ELR (cell line): ENCODE results near the gene LAT.

Experiments used
- DNase-seq: peaks from one replicate; pipeline ENCODE4 v3.0.0-alpha.2; 2015; ENCODE audit warnings: low read depth

Gene LAT

GRCh38 chr16:29007730-29008593, 23.1 kb downstream of the LAT start:
- DNase-seq = peak; percentile 84

- no peak for DNase-seq
Measured at GRCh38 chr16:29009050-29009837, 24.4 kb downstream of the LAT start.

GRCh38 chr16:29009838-29010166, 24.9 kb downstream of the LAT start:
- DNase-seq = no peak

GRCh38 chr16:29011112-29011511, 26.3 kb downstream of the LAT start:
- no peak for DNase-seq

- no peak for DNase-seq
Measured at GRCh38 chr16:29011851-29012250, 27.0 kb downstream of the LAT start.

GRCh38 chr16:29012913-29013553, 28.2 kb downstream of the LAT start:
- DNase-seq = no peak

GRCh38 chr16:29014561-29015069, 29.8 kb downstream of the LAT start:
- DNase-seq = no peak

GRCh38 chr16:29022196-29022595, 37.3 kb downstream of the LAT start:
- no peak for DNase-seq

- peak; percentile 56 for DNase-seq
Measured at GRCh38 chr16:29023279-29024277, 38.7 kb downstream of the LAT start.

GRCh38 chr16:29024278-29024677, 39.4 kb downstream of the LAT start:
- DNase-seq = no peak

GRCh38 chr16:29025218-29025617, 40.4 kb downstream of the LAT start:
- no peak for DNase-seq

GRCh38 chr16:29025735-29026134, 40.9 kb downstream of the LAT start:
- no peak for DNase-seq

GRCh38 chr16:29028457-29029167, 43.8 kb downstream of the LAT start:
- DNase-seq = no peak

- DNase-seq = peak; percentile 97
Measured at GRCh38 chr16:29029168-29029994, 44.5 kb downstream of the LAT start.

GRCh38 chr16:29030086-29030840, 45.4 kb downstream of the LAT start:
- no peak for DNase-seq
